ENCODE data around the gene MASTL. TPM values are rescaled to one million over a fixed set of nuclear protein-coding genes. Genes with fewer than 3 reads are reported as not detected.

Gene MASTL
- polyA plus RNA-seq, 1 of the 3 experiments (the other 2 are of a cell fraction) = 5.8 TPM

GRCh38 chr10:27150261-27150660 lies 4.9 kb upstream of the MASTL start:
- Histone ChIP-seq H3K9me3 (no peaks in the 10 kb centered on the region), H3K4me3 (ENCODE audit: low read depth in 2 of 2, low read length in 1 of 2) (no peak overlapping the region), H3K27ac (ENCODE audit: low read depth in 2 of 2, low read length in 1 of 2) (no peak overlapping the region), H4K20me1 (ENCODE audit: insufficient read depth) (peaks cover 65% of the 10 kb centered on the region), H3K79me2 (ENCODE audit: insufficient read depth) (peaks cover 92% of the 10 kb centered on the region), H3K9me2 (no peaks in the 10 kb centered on the region), H2AFZ (ENCODE audit: low read depth) (no peak overlapping the region), H3K4me1 (ENCODE audit: control insufficient read depth in 1 of 2, insufficient read depth in 2 of 2, low read depth in 1 of 2, low read length in 1 of 2) (peaks cover 0 to 2% of the 10 kb centered on the region in 2 experiments; a peak in 2 of 4 replicates), H3K27me3 (ENCODE audit: insufficient read depth) (no peaks in the 10 kb centered on the region), H3K9ac (no peak overlapping the region), H3K36me3 (replicated peaks in 1 of 2; ENCODE audit: control insufficient read depth in 1 of 2, insufficient read depth in 2 of 2, low read length in 1 of 2) (peaks cover 34 to 39% of the 10 kb centered on the region in 2 experiments), H3F3A (replicated peaks; ENCODE audit: insufficient read depth) (peaks cover 19% of the 10 kb centered on the region), H3K4me2 (no peak overlapping the region)
- TF ChIP-seq, protein P1, sequence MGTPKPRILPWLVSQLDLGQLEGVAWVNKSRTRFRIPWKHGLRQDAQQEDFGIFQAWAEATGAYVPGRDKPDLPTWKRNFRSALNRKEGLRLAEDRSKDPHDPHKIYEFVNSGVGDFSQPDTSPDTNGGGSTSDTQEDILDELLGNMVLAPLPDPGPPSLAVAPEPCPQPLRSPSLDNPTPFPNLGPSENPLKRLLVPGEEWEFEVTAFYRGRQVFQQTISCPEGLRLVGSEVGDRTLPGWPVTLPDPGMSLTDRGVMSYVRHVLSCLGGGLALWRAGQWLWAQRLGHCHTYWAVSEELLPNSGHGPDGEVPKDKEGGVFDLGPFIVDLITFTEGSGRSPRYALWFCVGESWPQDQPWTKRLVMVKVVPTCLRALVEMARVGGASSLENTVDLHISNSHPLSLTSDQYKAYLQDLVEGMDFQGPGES (IDR thresholded peaks at IDR 0.05; ENCODE audit: low read depth, low read length) = no peak
- CTCF ChIA-PET = no interaction called here
- POLR2A ChIA-PET = no interaction called here
- DNase-seq = no peak
- WGBS (ENCODE audit: low lambda C conversion rate) = 100% methylated on average over 1 of the region's 1 CpG

GRCh38 chr10:27152687-27153086 lies 2.5 kb upstream of the MASTL start:
- Histone ChIP-seq H3K9me3 (no peaks in the 10 kb centered on the region), H3K36me3 (replicated peaks in 1 of 2; ENCODE audit: control insufficient read depth in 1 of 2, insufficient read depth in 2 of 2, low read length in 1 of 2) (peaks cover 11 to 15% of the 10 kb centered on the region in 2 experiments), H3K9ac (peak overlapping the region; percentile 93), H3K27ac (ENCODE audit: low read depth in 2 of 2, low read length in 1 of 2) (no peak overlapping the region), H3K27me3 (ENCODE audit: insufficient read depth) (no peaks in the 10 kb centered on the region), H3K79me2 (ENCODE audit: insufficient read depth) (peaks cover 92% of the 10 kb centered on the region), H3F3A (replicated peaks; ENCODE audit: insufficient read depth) (peaks cover 20% of the 10 kb centered on the region), H3K4me3 (ENCODE audit: low read depth in 2 of 2, low read length in 1 of 2) (peak overlapping the region; percentile 81 to 82), H3K4me1 (ENCODE audit: control insufficient read depth in 1 of 2, insufficient read depth in 2 of 2, low read depth in 1 of 2, low read length in 1 of 2) (peaks cover 2 to 8% of the 10 kb centered on the region in 2 experiments; a peak in 3 of 4 replicates), H3K9me2 (no peaks in the 10 kb centered on the region), H2AFZ (ENCODE audit: low read depth) (no peak overlapping the region), H3K4me2 (peak overlapping the region; percentile 95), H4K20me1 (ENCODE audit: insufficient read depth) (peaks cover 48% of the 10 kb centered on the region)
- ChIA-PET CTCF (interaction anchor here (1.0 kb wide), 1 partner anchor 17 kb away, joined by 3 read pairs; no protein-coding TSS in a partner anchor), POLR2A (no interaction called here)
- TF ChIP-seq TAF1 (IDR thresholded peaks at IDR 0.05; ENCODE audit: borderline replicate concordance, low read depth, low read length) (no peak), SIN3A (IDR thresholded peaks at IDR 0.05; ENCODE audit: borderline replicate concordance, low read depth, low read length) (no peak), FOSL2 (IDR thresholded peaks at IDR 0.05; ENCODE audit: borderline replicate concordance, low read depth) (no peak), NRF1 (IDR thresholded peaks at IDR 0.05; ENCODE audit: low read depth, low read length) (no peak), CHD2 (IDR thresholded peaks at IDR 0.05; ENCODE audit: low read length, partially characterized antibody) (no peak), JUND (IDR thresholded peaks at IDR 0.05) (no peak), ELF1 (IDR thresholded peaks at IDR 0.05) (no peak), USF2 (IDR thresholded peaks at IDR 0.05; ENCODE audit: borderline replicate concordance, low read depth, low read length) (no peak)
- TF ChIP-seq, protein P2, sequence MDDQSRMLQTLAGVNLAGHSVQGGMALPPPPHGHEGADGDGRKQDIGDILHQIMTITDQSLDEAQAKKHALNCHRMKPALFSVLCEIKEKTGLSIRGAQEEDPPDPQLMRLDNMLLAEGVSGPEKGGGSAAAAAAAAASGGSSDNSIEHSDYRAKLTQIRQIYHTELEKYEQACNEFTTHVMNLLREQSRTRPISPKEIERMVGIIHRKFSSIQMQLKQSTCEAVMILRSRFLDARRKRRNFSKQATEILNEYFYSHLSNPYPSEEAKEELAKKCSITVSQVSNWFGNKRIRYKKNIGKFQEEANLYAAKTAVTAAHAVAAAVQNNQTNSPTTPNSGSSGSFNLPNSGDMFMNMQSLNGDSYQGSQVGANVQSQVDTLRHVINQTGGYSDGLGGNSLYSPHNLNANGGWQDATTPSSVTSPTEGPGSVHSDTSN (IDR thresholded peaks at IDR 0.05) = no peak
- TF ChIP-seq, protein P3, sequence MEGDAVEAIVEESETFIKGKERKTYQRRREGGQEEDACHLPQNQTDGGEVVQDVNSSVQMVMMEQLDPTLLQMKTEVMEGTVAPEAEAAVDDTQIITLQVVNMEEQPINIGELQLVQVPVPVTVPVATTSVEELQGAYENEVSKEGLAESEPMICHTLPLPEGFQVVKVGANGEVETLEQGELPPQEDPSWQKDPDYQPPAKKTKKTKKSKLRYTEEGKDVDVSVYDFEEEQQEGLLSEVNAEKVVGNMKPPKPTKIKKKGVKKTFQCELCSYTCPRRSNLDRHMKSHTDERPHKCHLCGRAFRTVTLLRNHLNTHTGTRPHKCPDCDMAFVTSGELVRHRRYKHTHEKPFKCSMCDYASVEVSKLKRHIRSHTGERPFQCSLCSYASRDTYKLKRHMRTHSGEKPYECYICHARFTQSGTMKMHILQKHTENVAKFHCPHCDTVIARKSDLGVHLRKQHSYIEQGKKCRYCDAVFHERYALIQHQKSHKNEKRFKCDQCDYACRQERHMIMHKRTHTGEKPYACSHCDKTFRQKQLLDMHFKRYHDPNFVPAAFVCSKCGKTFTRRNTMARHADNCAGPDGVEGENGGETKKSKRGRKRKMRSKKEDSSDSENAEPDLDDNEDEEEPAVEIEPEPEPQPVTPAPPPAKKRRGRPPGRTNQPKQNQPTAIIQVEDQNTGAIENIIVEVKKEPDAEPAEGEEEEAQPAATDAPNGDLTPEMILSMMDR (IDR thresholded peaks at IDR 0.05) = no peak
- TF ChIP-seq, protein P4, sequence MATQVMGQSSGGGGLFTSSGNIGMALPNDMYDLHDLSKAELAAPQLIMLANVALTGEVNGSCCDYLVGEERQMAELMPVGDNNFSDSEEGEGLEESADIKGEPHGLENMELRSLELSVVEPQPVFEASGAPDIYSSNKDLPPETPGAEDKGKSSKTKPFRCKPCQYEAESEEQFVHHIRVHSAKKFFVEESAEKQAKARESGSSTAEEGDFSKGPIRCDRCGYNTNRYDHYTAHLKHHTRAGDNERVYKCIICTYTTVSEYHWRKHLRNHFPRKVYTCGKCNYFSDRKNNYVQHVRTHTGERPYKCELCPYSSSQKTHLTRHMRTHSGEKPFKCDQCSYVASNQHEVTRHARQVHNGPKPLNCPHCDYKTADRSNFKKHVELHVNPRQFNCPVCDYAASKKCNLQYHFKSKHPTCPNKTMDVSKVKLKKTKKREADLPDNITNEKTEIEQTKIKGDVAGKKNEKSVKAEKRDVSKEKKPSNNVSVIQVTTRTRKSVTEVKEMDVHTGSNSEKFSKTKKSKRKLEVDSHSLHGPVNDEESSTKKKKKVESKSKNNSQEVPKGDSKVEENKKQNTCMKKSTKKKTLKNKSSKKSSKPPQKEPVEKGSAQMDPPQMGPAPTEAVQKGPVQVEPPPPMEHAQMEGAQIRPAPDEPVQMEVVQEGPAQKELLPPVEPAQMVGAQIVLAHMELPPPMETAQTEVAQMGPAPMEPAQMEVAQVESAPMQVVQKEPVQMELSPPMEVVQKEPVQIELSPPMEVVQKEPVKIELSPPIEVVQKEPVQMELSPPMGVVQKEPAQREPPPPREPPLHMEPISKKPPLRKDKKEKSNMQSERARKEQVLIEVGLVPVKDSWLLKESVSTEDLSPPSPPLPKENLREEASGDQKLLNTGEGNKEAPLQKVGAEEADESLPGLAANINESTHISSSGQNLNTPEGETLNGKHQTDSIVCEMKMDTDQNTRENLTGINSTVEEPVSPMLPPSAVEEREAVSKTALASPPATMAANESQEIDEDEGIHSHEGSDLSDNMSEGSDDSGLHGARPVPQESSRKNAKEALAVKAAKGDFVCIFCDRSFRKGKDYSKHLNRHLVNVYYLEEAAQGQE (IDR thresholded peaks at IDR 0.05; ENCODE audit: low read depth, low read length) = no peak
- DNase-seq = no peak

Data from SK-N-SH (cell line).